Spleen (tissue), 7 donors: Measurements from ENCODE around the gene HSD11B1L.

ENCODE experiments used
- CTCF ChIP-seq, 11 experiments: fragments of 200-600 bp in 7 of 11; fragments of 450-650 bp in 4 of 11; sonication (generic) in 4 of 11; IDR thresholded peaks in 8 of 11; conservative IDR thresholded peaks in 3 of 11; 1 replicate in 7 of 11; 2 replicates in 4 of 11; pipeline versions ENCODE4 v1.4.0 to v1.8.0; 2016 to 2021; ENCODE audit warnings: antibody characterized with exemption in 11 of 11, inconsistent platforms in 4 of 11, mild to moderate bottlenecking in 1 of 11
- POLR2AphosphoS5 ChIP-seq, 3 donors: sonication (generic); formaldehyde crosslinking; IDR thresholded peaks; one replicate each; pipeline ENCODE4 v1.5.1; 2017; ENCODE audit warnings: antibody characterized with exemption in 3 of 3
- donor health status: DM: no; HTN: no; CAD: no; lungs with moderate emphysema.
- donor health status: DM: no; HTN: no; CAD: no.
- donor health status: DM: no; HTN: no; CAD: no.

GRCh38 chr19:5663904-5664303, 16.9 kb upstream of the HSD11B1L start:
- TF ChIP-seq POLR2AphosphoS5 (IDR thresholded peaks at IDR 0.05) = peak in 1 of 3 donors; percentile 41
- no peak for TF ChIP-seq CTCF (IDR thresholded peaks at IDR 0.05 in 8 of 11, conservative IDR thresholded peaks at IDR 0.05 in 3 of 11)
